HFF-Myc (cell line): ENCODE measurements around the gene MAP3K9.
A peak's percentile ranks its signal among the peaks of the same experiment; 100 is the strongest.

Experiments
- DNase-seq: peaks from one replicate; pipeline ENCODE4 v3.0.0-alpha.2; 2011; ENCODE audit warnings: low read depth; ENCODE audit errors: extremely low read depth
- H3K4me3 ChIP-seq: replicated peaks from 2 replicates; pipeline ENCODE4 v1.5.1; 2011; ENCODE audit warnings: low read depth, mild to moderate bottlenecking, control low read depth, low read length
- TF ChIP-seq, protein P1 (sequence below): IDR thresholded peaks from 2 replicates; pipeline ENCODE4 v1.5.1; 2012; ENCODE audit warnings: mild to moderate bottlenecking, low read depth, low read length, control low read depth; ENCODE audit errors: missing control alignments

MAP3K9 gene

DNA sequence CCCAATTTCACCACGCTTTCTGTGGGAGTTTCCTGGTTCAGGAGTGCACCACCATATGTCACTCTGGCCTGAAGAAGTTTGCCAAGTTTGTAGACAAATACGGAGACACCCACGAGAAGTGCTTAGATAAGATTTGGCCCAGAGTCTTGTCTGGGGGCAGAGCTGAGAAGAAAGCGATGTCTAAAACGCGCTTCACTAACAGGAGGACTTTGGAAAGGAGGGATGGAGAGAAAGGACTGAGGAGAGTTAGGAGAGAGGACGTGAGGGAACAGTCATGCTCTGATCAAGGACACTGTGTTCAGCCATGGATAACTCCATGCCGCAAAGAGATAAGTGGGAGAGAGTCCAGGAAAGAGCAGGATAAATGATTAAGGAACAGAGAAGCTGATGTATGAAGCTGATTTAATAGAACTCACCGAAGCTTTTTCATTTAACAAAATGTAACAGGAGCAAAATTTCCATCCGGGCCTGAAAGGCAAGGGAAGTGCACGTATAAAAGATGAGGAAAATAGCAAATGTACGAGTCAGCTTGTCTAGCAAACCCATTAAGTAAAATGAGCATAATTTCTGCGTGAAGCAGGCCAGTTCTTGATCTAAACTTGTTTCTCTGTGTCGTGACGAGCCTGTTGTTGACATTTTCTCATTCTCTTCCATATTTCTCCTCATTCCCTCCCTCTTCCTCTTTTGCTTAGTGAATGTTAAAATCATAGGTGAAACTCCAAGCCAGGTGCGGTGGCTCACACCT is 23.4 kb upstream of the MAP3K9 start:
- H3K4me3 ChIP-seq: no peak overlapping the region
- TF ChIP-seq, protein P1, sequence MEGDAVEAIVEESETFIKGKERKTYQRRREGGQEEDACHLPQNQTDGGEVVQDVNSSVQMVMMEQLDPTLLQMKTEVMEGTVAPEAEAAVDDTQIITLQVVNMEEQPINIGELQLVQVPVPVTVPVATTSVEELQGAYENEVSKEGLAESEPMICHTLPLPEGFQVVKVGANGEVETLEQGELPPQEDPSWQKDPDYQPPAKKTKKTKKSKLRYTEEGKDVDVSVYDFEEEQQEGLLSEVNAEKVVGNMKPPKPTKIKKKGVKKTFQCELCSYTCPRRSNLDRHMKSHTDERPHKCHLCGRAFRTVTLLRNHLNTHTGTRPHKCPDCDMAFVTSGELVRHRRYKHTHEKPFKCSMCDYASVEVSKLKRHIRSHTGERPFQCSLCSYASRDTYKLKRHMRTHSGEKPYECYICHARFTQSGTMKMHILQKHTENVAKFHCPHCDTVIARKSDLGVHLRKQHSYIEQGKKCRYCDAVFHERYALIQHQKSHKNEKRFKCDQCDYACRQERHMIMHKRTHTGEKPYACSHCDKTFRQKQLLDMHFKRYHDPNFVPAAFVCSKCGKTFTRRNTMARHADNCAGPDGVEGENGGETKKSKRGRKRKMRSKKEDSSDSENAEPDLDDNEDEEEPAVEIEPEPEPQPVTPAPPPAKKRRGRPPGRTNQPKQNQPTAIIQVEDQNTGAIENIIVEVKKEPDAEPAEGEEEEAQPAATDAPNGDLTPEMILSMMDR: no peak
- no peak for DNase-seq

DNA sequence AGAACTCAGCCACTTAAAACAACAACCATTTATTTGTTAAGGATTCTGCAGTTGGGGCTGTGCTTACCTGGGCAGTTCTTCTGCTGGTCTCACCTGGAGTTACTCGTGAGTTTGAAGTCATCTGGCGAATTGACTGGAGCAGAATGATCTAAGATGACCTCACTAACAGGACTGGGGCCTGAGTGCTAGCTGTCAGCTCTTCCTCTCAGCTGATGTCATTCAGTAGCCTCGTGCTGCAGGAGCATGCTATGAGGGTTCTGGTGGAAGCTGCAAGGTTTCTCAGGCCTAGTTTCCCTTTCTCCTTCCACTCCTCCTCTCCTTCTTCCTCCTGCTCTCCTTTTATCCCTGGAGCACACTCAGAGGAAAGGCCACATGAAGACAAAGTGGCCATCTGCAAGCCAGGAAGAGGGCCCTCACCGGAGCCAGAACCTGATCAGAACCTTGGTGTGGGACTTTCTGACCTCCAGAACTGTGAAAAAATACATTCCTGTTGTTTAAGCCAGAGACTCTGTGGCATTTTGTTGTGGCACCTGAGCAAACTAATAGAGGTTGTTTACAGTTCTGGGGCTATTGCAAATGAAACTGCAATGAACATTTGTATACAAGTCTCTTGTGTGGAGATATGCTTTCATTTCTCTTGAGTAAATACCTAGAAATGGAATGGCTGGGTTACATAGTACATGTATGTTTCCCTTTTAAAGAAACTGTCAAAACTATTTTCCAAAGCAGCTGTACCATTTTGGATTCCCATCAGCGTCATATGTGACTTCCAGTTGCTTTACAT is 21.9 kb upstream of the MAP3K9 start:
- DNase-seq: no peak
- TF ChIP-seq, protein P1: no peak
- no peak overlapping the region for H3K4me3 ChIP-seq

DNA sequence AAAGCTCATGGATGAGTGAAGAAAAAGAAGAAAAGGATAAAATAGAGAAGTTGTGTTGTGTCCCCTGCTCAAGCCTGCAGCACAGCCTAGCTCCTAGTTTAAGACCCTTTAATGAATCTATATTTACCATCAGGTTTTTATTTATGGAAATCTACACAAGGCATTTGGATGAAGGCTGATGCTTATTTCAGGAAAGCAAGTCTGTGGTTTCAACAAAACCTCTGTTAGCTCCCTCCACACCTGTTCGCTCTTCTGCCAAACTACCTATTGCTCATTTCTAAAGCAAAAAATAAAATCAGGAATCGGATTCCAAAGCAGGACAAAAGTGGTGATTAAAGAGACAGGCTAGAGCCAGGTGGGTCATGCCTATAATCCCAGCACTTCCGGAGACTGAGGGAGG is 18.9 kb upstream of the MAP3K9 start:
- no peak overlapping the region for H3K4me3 ChIP-seq
- no peak for DNase-seq
- TF ChIP-seq, protein P1: no peak

DNA sequence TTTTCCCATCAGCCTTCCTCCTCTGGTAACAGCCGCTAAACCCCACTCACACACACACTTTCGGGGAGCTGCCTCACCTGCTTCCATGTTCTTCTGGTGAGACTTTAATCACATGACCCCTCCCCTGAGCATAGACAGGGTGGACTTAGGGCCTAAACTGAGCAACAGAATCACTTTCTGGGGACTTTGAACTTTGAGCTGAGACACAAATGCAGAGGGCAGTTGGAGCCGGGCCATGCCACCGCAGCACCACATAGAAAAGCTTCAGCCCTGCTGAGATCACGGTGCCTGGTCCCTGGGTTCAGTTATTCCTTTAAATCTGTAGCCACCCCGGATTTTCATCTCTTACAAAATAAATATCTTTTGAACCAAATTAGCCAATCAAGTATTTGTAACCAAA is 18.4 kb upstream of the MAP3K9 start:
- DNase-seq: no peak
- TF ChIP-seq, protein P1: no peak
- H3K4me3 ChIP-seq: no peak overlapping the region

DNA sequence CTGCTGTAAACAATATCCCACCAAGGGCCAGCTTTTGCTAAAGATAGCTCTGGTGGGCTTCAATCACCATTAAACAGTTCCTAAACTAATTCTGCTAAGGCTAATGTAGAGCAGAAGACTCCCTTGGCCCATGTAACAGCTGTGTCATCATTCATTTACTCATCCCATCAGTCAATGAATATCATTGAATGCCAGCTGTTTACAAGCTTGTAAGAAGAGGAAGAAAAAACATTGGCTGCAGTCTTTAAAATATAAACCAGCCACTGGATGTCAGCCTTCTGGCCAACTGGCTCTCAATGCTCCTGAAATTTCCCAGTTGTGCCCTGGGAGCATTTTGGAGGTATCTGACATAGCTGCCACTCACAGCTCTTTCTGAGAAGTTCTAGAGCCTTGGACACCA is 18.0 kb upstream of the MAP3K9 start:
- TF ChIP-seq, protein P1: no peak
- no peak overlapping the region for H3K4me3 ChIP-seq
- no peak for DNase-seq

DNA sequence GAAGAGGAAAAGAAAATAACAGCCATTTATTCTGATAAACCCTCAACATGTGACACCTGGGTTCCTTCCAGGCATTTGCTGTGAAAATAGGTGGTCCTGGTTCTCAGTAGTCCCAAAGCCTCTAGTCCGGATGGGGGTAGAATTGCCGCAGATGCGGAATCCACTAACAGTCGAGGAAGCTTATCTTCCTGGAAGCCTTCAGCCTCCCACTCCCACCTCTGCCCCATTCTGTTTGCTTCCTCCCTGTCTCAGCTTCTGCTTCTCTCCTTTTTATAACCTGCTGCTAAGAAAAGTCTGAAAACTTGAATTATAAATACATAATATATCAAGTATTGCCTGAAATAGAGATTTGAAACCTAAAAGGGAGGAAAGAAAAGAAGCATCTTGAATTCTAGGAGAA is 14.0 kb upstream of the MAP3K9 start:
- no peak for DNase-seq
- peak overlapping the region; percentile 58 for H3K4me3 ChIP-seq
- TF ChIP-seq, protein P1: no peak
